ENCODE measurements around the gene STRA6.

The STRA6 gene

DNA sequence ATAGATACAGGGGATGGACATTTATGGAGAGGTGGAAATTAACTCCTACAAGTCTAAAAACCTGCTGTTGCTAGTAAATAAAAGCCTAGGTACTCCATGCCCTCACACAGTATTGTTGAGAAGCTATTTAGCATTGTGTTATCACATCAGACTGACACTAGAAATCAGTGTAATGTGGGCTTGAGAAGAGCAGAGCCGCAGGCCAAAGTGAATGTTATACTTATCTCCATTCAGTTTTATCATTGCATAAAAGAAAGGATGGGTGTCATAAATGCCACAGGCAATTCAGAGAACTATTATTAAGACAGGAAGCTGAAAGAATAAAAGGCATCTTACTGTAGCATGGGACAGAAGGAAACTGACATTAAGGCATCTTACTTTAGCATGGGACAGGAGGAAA, 42.8 kb downstream of the STRA6 start:
- no peak for DNase-seq

DNA sequence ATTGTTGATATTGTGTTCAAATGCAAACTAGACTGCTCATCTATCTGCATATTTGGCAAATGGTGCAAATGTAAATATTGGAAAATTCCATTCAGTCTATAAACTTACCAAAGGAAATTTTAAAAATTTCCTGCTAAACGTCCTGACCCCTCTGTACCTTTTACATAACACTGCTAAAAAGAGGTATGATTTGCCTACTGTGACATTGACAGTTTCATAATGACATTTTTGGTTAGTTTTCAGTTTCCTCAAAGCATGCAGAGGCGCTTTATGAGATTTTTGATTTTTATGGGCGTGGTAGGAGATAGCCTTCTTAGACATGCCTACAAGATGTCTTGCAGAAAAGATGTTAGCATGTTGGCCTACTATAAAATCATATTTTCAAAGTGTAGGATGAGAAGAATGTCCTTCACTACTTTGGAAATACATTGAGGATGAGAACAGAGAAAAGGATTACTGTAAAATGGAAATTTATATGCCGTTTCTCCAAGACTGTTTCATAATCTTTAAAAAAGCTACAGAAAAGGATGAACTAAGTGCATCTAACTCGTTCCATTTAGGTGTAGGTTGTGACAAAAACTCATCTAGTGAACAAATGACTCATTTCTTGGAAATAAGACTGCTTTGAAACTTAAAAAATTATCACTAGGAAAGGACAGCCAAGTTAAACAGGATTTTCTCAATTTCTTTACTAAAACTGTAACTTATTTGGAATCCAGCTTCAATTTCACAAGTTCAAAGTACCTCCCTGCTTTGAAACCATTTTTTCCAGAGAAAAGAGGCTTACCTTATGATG, 43.5 kb downstream of the STRA6 start:
- DNase-seq: no peak

DNA sequence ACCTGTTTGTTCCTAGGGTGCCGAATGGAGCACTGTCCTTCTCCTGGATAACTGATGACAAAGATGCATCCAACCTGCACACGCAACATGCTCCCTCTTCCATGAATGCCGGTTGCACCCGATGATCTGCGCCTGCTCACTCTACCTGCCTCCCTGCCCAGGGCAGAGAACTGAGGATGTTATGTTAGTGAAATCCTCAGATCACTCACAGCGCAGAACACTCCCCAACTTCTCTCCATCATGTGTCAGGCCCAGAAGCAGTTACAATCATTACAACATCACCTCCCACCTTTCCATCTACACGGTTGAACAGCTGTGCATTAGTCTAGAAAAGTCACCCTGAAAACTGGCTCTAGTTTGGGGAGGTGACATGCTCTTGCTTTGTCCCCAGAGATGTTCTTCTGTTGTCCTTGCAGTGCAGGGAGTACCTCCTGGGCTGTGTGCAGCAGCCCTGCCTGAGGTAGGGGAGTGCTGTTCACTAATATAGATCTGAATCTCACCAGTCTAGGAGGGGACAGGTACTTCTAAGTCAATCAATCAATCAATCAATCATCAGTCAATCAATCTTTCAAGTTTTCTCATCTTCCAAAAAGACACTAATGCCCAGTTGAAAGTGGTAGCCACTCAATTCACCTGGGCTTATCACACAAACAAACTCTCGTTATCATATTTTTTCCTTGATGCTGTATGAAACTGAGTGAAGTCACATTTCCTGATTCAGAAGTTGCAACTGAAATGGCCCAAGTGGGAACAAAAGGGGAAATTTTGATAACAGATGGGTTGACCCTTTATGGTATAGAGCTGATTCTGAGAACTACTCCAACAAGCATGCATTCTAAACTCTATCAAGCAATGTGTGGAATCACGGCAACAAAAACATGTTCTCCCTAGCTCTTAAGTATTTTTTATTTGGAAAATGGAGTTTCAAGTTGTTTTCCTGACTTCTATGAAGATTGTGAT, 44.4 kb downstream of the STRA6 start:
- DNase-seq: no peak

DNA sequence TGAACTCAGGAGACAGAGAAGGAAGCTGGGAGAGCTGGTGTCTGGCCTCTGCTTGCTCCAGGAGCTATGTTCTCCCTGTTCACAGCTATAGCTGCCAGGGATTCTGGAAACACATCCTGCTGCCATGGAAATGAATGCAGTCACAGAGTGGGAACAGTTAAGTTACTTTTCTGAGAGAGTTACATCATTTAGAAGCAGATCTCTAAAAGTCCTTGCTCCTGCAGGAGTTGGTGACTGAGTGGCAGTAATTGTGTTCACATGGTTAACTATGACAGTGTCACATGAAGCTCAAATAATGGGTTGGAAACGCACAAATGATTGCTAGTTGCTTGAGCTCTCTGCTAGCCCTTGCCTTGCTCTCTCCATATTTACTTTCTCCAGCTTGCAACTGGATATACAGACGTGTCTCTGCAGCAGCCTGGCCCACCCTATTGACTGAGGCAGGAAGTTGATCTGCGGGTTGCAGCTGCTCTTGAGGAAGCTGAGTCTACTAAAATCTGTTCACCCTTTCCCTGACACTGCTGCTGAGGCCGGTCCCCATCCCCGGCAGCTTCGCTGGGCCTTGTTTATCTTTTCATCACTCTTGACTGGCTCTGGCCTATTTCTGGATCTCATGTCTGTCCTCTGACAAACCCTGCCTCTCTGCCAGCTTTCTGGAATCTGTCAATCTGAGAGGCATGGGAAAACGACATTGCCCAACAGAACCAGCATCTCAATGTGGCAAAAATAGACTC, 45.7 kb downstream of the STRA6 start:
- no peak for DNase-seq

DNA sequence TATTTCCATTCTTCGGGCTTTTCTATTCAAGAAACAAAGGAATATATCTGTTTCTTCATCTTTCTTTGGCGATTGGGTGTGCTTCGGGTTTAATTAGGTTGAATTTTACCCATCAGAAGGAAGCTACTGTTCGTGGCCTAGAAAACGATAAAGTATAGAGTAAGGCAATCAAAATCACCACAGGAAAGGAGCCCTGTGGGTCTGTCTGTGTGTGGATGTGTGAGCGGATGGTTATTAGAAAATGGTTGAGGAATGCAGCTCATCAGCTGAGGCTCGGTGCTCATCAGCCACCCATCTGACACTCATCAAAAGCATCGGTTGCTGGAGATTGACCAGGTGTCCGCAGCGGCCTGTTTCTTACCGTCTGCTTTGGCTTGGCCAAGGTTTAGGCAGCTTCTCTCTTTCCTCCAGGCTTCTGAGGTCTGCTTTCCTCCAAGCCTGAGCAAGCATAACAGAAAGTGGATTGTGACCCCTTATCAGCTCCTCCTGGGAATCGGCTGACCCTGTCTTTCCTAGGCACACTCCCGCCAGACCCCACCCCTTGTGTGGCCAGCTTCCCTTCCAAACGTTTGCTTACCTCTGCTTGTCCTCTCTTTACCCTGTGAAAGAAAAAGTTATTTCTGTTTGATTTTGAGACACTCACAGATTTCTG, 46.7 kb downstream of the STRA6 start:
- DNase-seq: no peak

DNA sequence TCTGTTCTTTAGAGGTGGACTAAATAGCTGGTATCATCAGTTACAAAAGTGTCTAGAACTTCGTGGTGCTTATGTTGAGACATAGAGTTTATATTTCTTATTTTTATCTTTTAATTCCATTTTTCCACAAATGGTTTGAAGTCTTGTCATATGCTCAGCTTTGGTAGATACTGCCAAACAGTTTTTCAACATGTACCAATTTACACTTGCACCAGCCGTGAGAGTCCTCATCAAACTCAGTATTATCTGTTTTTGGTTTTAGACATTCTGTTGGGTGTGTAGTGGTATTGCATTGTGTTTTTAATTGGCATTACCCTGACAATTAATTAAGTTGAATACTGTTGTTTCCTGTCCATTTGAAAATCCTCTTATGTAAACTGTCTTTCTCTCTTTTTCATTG, 55.5 kb downstream of the STRA6 start:
- no peak for DNase-seq

DNA sequence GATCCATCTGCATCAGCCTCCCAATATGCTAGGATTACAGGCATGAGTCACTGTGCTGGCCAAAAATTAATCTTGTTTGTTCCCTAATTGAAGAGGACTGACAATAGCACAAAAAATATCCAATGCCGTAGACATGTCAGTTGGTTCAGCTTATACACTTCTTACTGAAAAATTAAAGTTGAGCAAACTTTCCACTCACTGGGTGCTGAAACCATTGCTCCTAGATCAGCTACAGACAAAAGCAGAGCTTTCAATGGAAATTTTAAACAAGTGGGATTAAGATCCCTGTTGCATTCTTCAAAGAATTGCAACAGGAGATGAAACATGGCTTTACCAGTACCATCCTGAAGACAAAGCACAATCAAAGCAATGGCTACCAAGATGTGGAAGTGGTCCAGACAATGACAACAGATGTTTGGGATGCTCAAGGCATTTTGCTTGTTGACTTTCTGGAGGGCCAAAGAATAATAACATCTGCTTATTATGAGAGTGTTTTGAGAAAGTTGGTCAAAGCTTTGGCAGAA, 56.2 kb downstream of the STRA6 start:
- DNase-seq: no peak

DNA sequence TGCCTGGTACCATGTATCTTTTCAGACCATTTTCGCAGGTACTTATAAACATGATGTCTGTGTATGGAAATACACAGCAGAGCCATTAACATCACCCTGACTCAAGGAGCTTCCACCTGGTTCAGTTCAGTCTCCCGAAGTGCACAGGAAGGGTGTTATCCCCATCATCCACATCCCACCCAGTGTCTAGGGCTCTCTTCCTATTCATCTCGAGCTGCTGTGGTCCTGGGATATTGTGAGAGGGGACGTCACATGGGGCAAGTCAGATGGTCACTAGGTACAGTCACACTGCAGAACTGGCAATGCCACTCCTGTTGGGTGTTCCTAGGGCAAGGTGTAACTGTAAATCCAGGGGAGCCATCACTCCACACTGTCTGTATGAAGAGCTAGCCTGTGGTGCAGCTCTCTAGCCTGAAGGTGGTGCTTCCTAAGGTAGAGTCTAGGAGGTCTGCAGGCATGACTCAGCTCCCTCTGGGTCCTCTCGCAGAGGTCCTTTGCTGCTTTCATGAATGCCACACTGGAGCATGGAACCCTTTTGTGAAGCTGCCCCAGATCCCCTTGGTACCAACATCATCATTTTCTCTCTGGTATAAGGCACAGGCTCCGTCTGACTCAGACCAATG, 58.3 kb downstream of the STRA6 start:
- no peak for DNase-seq

DNA sequence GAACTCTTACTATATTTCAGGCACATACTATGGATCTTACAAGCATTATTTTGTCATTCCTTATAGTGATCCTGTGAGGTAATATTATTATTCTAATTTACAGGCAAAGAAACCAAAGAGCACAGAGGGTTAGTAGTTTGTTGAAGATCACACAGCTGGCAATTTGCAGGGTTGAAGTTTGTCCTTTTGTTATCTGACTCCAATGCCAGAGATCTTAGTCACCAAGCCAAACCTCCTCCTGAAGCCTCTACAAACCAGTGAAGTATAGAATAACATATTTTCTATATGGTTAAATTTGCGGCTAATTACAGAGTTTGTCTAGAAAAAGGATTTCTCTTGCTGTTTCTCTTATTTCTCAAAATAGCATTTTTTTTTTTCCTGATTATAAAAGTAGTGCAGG, 61.0 kb downstream of the STRA6 start:
- DNase-seq: no peak

DNA sequence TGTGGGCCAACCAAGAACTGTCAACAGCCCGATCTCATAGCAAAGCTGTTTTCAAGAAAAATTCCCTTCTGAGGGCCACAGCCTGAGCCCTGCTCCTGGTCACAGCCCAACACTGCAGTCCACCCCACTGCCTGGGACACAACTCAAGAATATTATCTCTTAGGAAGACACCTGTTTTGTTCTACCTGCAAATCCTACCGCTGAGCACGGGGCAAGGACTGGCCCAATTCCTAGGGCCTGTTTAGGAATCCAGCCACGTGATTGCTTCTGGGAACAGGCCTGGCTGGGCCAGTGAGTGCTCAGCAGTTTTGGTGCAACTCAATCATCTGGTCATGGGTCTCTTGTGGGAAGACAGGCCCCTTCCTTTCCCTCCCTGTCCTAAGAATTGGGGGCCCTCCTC, 63.9 kb downstream of the STRA6 start:
- no peak for DNase-seq

DNA sequence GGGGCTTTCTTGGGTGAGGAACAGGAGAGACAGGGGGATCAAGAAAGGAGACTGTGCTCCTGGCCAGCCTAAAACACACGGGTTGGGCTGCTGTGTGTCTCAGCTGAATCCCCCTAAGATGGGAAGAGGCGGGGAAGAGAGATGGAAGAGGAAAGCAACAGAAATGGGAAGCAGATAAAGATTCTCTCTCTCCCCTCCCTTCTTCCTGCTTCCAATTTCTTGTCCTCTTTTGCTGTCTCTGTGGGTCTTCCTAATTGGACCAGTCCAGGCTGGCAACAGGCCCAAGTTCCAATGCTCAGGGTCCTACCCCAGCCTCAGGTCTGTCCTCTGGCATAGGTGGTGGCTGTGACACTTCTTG, 65.1 kb downstream of the STRA6 start:
- no peak for DNase-seq

DNA sequence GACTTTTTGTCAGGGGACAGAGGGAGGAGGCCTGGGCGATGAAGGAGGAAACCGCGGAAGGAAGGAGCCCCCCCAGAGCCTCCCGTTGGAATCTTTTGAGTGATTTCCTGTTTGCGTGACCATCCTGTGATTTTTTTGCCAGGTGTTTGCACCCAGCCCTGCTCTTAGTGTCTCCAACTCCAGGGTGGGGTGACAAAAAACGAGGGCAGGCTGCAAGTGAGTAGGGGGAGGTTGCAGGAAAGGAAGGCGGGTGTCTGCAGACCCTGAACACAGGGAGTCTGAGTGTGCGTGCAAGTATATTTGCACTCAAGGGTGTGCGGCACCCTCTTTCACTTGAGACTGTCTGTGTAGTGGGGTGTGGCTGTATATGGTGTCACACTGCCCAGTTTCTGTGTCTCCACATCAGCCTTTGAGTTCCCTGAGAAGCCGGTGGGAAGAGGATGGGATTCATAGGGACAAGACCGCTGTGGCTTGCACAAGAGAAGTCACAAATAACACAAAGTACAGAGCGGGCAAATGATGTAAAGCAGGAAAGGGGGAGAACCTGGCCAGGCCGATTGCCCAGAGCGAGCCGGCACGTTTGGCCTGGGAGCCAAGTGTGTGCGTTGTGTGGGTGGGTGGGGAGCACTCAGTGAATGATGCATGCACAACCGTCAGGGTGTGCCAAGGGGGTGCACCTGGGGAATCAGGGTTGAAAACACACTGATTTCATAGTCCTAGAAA, 65.6 kb downstream of the STRA6 start:
- no peak for DNase-seq

DNA sequence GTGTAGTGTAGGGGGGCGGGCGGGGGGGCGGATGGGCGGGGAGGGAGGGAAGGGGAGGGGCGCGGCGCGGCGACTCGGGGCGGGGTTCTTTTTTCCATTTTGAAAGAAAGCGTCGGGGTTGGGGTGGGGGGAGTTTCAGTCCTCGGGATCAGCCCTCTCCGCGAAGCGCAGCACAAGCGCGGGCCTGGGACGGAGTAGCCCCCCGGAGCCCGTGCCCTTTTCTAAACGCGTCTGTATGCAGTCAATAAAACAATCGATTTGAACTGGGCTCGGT, 66.1 kb downstream of the STRA6 start:
- DNase-seq: no peak

DNA sequence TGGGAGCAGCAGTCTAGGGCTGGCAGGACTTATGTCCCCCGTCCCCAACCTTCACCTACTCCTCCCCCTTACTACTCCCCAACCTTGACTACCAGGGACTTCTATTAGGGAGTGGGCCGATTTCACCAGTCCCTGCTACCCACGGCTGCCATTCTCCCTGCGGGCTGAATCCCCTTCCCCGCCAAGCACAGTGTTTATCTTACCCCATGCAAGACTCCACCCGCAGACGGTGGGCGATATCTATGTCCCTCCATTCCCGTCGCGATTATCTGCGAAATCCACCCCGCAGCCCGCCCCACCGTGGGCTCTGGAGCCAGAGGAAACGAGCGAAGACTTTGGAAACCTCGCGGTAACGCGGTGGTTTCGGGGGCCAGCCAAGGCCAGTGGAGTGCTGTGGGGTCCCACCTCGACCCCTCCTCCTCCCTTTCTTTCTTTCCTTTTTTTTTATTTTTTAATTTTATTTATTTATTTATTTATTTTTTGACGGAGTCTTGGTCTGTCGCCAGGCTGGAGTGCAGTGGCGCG, 67.5 kb downstream of the STRA6 start:
- no peak for DNase-seq

DNA sequence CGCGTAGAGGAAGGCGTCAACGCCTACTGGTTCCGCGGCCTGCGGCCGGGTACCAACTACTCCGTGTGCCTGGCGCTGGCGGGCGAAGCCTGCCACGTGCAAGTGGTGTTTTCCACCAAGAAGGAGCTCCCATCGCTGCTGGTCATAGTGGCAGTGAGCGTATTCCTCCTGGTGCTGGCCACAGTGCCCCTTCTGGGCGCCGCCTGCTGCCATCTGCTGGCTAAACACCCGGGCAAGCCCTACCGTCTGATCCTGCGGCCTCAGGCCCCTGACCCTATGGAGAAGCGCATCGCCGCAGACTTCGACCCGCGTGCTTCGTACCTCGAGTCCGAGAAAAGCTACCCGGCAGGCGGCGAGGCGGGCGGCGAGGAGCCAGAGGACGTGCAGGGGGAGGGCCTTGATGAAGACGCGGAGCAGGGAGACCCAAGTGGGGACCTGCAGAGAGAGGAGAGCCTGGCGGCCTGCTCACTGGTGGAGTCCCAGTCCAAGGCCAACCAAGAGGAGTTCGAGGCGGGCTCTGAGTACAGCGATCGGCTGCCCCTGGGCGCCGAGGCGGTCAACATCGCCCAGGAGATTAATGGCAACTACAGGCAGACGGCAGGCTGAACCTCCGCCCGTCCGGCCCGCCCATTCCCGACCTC, 68.1 kb downstream of the STRA6 start:
- no peak for DNase-seq

DNA sequence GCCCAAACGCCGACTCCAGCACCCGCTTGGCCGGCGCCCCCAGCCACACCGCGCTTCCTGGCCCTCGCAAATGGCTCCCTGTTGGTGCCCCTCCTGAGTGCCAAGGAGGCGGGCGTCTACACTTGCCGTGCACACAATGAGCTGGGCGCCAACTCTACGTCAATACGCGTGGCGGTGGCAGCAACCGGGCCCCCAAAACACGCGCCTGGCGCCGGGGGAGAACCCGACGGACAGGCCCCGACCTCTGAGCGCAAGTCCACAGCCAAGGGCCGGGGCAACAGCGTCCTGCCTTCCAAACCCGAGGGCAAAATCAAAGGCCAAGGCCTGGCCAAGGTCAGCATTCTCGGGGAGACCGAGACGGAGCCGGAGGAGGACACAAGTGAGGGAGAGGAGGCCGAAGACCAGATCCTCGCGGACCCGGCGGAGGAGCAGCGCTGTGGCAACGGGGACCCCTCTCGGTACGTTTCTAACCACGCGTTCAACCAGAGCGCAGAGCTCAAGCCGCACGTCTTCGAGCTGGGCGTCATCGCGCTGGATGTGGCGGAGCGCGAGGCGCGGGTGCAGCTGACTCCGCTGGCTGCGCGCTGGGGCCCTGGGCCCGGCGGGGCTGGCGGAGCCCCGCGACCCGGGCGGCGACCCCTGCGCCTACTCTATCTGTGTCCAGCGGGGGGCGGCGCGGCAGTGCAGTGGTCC, 68.7 kb downstream of the STRA6 start:
- DNase-seq: no peak

DNA sequence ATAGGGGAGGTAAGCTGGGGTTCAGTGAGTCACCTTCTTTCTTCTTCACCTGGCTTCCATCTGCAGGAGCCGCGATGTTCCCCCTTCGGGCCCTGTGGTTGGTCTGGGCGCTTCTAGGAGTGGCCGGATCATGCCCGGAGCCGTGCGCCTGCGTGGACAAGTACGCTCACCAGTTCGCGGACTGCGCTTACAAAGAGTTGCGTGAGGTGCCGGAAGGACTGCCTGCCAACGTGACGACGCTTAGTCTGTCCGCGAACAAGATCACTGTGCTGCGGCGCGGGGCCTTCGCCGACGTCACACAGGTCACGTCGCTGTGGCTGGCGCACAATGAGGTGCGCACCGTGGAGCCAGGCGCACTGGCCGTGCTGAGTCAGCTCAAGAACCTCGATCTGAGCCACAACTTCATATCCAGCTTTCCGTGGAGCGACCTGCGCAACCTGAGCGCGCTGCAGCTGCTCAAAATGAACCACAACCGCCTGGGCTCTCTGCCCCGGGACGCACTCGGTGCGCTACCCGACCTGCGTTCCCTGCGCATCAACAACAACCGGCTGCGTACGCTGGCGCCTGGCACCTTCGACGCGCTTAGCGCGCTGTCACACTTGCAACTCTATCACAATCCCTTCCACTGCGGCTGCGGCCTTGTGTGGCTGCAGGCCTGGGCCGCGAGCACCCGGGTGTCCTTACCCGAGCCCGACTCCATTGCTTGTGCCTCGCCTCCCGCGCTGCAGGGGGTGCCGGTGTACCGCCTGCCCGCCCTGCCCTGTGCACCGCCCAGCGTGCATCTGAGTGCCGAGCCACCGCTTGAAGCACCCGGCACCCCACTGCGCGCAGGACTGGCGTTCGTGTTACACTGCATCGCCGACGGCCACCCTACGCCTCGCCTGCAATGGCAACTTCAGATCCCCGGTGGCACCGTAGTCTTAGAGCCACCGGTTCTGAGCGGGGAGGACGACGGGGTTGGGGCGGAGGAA, 69.6 kb downstream of the STRA6 start:
- DNase-seq: no peak

DNA sequence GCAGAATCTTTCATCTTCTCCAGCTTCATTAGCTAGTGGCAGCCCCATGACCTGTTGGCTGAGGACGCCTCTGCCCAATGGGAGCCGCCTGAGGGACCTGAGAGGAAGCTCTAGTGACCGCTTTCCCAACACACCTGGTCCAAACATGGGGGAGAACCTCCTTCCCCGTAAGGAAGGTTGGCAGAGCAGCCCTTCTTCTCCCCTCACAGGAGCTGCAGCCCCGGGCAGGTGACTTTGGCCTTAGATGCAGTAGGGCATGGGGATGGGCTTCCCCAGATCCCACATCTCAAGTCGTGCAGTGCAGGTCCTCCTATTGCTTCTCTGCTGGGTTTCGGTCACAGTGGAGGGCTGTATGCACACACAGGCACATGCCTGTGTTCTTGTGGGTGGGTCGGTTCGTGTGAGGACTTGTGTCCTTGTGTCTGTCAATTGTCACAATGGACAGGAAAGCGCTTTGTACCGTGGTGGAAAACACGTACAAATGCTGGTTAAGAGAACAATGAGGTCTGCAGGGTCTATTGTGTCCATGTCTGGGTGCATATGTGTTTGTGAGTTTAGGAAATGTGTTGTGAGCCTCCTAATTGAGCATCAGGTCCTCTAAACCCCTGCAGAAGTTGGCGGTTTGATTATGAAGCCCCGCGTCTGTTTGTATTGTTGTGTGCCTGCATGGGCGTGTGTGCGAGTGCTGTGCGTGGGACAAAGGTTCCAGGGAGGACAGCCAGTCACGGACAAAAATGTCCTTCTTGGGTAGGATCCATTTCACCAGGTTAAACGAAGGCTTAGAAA, 70.8 kb downstream of the STRA6 start:
- no peak for DNase-seq

All from cortex of kidney (tissue), 1 donor.